ENCODE data around the gene SSR1. TPM values are rescaled to one million over a fixed set of nuclear protein-coding genes. Genes with fewer than 3 reads are reported as not detected.

The SSR1 gene
- total and polyA plus RNA-seq, 9 of the 15 experiments (the other 6 are each of a cell fraction or from before 2014, with no cell fraction given), result 87.7 to 220 (median 144) TPM

- TF ChIP-seq FOXO4 (CRISPR knock-in tag; IDR thresholded peaks at IDR 0.05) (no peak), SFPQ (IDR thresholded peaks at IDR 0.05; ENCODE audit: low read depth, low read length) (no peak), DIDO1 (tag; IDR thresholded peaks at IDR 0.05; ENCODE audit: low read depth) (no peak), TAF15 (IDR thresholded peaks at IDR 0.05; ENCODE audit: low read depth, low read length) (no peak), ETS1 (conservative IDR thresholded peaks at IDR 0.05; ENCODE audit: control insufficient read depth, low read depth, low read length) (0 out of 2 replicates have a peak, but pooled peaks have one; percentile 54), ZNF436 (CRISPR knock-in tag; IDR thresholded peaks at IDR 0.05) (no peak), HDAC6 (IDR thresholded peaks at IDR 0.05; ENCODE audit: low read depth, low read length) (no peak), ZNF77 (CRISPR knock-in tag; IDR thresholded peaks at IDR 0.05) (no peak), E2F3 (CRISPR knock-in tag; IDR thresholded peaks at IDR 0.05) (no peak), ZFX (CRISPR knock-in tag; IDR thresholded peaks at IDR 0.05) (no peak), ZNF717 (CRISPR knock-in tag; IDR thresholded peaks at IDR 0.05) (no peak), SOX6 (IDR thresholded peaks at IDR 0.05) (no peak), ZBTB40 (IDR thresholded peaks at IDR 0.05) (no peak), ZBTB40 (CRISPR knock-in tag; IDR thresholded peaks at IDR 0.05) (no peak), POLR2H (tag; IDR thresholded peaks at IDR 0.05; ENCODE audit: low read depth) (no peak)
Measured at GRCh38 chr6:7238900-7239589, 74.0 kb downstream of the SSR1 start (continued).
